Measurements from ENCODE around the gene CPEB3.
"Not testable (repeated sequence)": the region's sequence is repeated elsewhere in the genome, so short reads cannot be mapped to it uniquely, and the experiment has no call there.

GRCh38 chr10:92033070-92033469 lies 257.8 kb downstream of the CPEB3 start:
- not testable (repeated sequence) for TF ChIP-seq CTCF (IDR thresholded peaks at IDR 0.05); ZFX (IDR thresholded peaks at IDR 0.05; ENCODE audit: borderline replicate concordance)
